Activated effector memory CD4-positive, alpha-beta T cell treated with Interleukin-2 at 50 U/mL for 16 hours (primary cell): ENCODE results near the gene INSR.
"Not testable (repeated sequence)": the region's sequence is repeated elsewhere in the genome, so short reads cannot be mapped to it uniquely, and the experiment has no call there.

Source experiments
- DNase-seq: peaks from one replicate; pipeline ENCODE4 v3.0.0-alpha.2; 2020

Gene INSR

GRCh38 chr19:7257148-7258040 lies 36.8 kb downstream of the INSR start:
- no peak for DNase-seq

- no peak for DNase-seq
Observed at GRCh38 chr19:7255631-7256030, 38.6 kb downstream of the INSR start.

GRCh38 chr19:7255119-7255518 lies 39.1 kb downstream of the INSR start:
- DNase-seq = no peak

- DNase-seq = no peak
Observed at GRCh38 chr19:7254590-7254989, 39.6 kb downstream of the INSR start.

- no peak for DNase-seq
Observed at GRCh38 chr19:7252364-7252763, 41.9 kb downstream of the INSR start.

- DNase-seq = no peak
Observed at GRCh38 chr19:7251494-7251893, 42.7 kb downstream of the INSR start.

- no peak for DNase-seq
Observed at GRCh38 chr19:7250951-7251350, 43.3 kb downstream of the INSR start.

GRCh38 chr19:7250057-7250596 lies 44.1 kb downstream of the INSR start:
- no peak for DNase-seq

- DNase-seq = no peak
Observed at GRCh38 chr19:7247155-7247554, 47.1 kb downstream of the INSR start.

GRCh38 chr19:7246601-7247000 lies 47.6 kb downstream of the INSR start:
- DNase-seq = no peak

GRCh38 chr19:7242601-7243258 lies 51.5 kb downstream of the INSR start:
- no peak for DNase-seq

- DNase-seq = no peak
Observed at GRCh38 chr19:7238051-7238450, 56.2 kb downstream of the INSR start.

- DNase-seq = no peak
Observed at GRCh38 chr19:7236153-7236552, 58.1 kb downstream of the INSR start.

GRCh38 chr19:7230826-7231225 lies 63.4 kb downstream of the INSR start:
- DNase-seq = no peak

GRCh38 chr19:7229735-7230134 lies 64.5 kb downstream of the INSR start:
- DNase-seq = no peak

GRCh38 chr19:7228935-7229541 lies 65.2 kb downstream of the INSR start:
- no peak for DNase-seq

- DNase-seq = no peak
Observed at GRCh38 chr19:7227735-7228134, 66.5 kb downstream of the INSR start.

- not testable (repeated sequence) for DNase-seq
Observed at GRCh38 chr19:7227149-7227548, 67.1 kb downstream of the INSR start.

- no peak for DNase-seq
Observed at GRCh38 chr19:7226739-7227138, 67.5 kb downstream of the INSR start.

GRCh38 chr19:7225741-7226140 lies 68.5 kb downstream of the INSR start:
- DNase-seq = no peak

- no peak for DNase-seq
Observed at GRCh38 chr19:7224995-7225394, 69.2 kb downstream of the INSR start.

GRCh38 chr19:7224209-7224686 lies 70.0 kb downstream of the INSR start:
- no peak for DNase-seq

GRCh38 chr19:7223429-7223828 lies 70.8 kb downstream of the INSR start:
- no peak for DNase-seq

GRCh38 chr19:7219056-7219455 lies 75.2 kb downstream of the INSR start:
- no peak for DNase-seq
